HG03469 (cell line): Measurements from ENCODE around the gene MRPL49.
"Not testable (repeated sequence)": the region's sequence is repeated elsewhere in the genome, so short reads cannot be mapped to it uniquely, and the experiment has no call there.

Source experiments
- ATAC-seq: cut with Tn5 transposase; IDR thresholded peaks from one replicate; pipeline ENCODE4 v1.9.1; 2021; ENCODE audit warnings: mild to moderate bottlenecking, moderate library complexity, moderate number of reproducible peaks; ENCODE audit not compliant: unreplicated experiment

The MRPL49 gene

GRCh38 chr11:65160643-65161042, 38.5 kb downstream of the MRPL49 start:
- ATAC-seq, result no peak

GRCh38 chr11:65163684-65164083, 41.6 kb downstream of the MRPL49 start:
- no peak for ATAC-seq

GRCh38 chr11:65165410-65166317, 43.5 kb downstream of the MRPL49 start:
- ATAC-seq, result no peak

DNA sequence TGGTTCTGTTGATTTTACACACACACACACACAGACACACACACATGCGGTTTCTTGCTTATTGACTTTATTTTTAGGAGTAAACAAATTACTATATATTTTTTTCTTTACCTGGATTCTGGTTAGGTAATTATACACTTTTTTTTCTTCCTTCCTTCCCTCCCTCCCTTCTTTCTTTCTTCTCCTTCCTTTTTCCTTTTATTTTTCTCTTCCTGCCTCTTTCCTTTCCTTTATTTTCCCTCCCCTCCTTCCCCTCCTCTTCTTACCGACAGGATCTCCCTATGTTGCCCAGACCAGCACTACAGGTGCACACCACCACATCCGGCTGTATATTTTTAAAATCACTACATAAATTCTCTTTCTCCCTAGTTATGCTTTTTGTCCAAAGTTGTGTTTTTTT, 44.8 kb downstream of the MRPL49 start:
- ATAC-seq, result no peak

DNA sequence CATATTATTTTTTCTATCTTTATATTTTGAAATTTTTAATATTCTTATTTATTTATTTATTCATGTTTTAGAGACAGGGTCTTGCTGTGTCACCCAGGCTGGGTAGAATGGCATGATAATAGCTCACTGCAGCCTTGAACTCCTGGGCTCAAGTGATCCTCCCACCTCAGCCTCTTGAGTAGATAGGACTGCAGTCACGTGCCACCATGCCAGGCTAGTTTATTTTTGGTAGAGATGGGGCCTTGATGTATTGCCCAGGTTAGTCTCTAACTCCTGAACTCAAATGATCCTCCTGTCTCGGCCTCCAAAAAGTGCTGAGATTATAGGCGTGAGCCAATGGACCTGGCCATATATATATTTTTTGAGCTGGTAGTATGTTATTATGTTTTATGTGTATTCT, 45.5 kb downstream of the MRPL49 start:
- ATAC-seq, result no peak

- no peak for ATAC-seq
Observed at GRCh38 chr11:65169164-65169641, 47.1 kb downstream of the MRPL49 start.

- no peak for ATAC-seq
Observed at GRCh38 chr11:65170058-65170534, 48.0 kb downstream of the MRPL49 start, which contains the start of gene SPDYC. Gene SPDYC, plus strand, starts transcription at chr11:65170233. Its CDS starts 1,125 bp downstream, at chr11:65171358.

GRCh38 chr11:65172600-65172999, 50.5 kb downstream of the MRPL49 start:
- ATAC-seq, result no peak

DNA sequence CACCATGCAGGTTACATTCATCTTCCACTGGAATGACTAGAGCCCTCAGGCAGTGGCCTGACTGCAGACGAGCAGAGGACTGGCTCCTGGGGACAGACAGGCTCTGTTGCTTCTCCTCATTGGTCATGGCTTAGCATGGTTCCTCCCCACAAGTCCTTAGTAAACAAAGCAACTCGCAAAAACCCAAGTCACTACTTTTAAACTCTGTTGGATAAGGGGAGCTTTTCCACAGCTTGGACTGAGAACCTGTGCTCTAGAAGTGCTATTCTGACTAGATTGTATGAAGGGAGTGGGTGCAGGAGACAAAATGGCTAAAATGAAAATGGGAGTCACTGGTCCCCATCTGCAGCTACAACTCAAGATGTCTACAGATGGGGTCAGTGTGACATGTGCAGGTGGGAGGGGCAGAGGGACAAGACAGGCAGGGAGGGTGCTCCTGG, 52.5 kb downstream of the MRPL49 start:
- not testable (repeated sequence) for ATAC-seq
